Skin of body (tissue), 2 donors: ENCODE results near the gene BAIAP3. TPM values are rescaled to one million over a fixed set of nuclear protein-coding genes. Genes with fewer than 3 reads are reported as not detected.

Experiments
- DNase-seq: peaks from one replicate; lab custom pipeline; 2025; lab: John Stamatoyannopoulos, UW
- total RNA-seq: library from RNA; depleted of rRNA; stranded (reverse); fragments of >200 nt; gene quantifications from one replicate; pipeline ENCODE4 v1.2.3, GENCODE V29; 2014

Gene BAIAP3
- total RNA-seq, 1 donor from 2014 or later: 1.2 TPM

GRCh38 chr16:1299012-1299867 lies 34.2 kb upstream of the BAIAP3 start:
- no peak for DNase-seq

DNA sequence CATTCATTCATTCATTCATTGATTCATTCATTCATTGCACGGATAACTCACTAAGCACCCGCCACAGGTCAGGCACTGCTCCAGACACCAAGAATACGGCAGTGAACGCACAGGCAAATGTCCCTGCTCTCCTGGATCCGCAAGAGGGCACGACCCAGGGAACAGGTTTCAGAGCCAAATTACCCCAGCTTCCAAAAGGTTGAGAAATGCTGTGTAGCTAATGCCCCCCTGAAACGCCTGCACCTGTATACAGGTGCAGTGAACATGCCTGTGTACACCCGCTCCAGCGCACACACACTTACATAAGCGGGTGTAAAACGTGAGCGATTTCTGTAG lies 33.6 kb upstream of the BAIAP3 start:
- DNase-seq: no peak

- no peak for DNase-seq
Measured at GRCh38 chr16:1300664-1301476, 32.6 kb upstream of the BAIAP3 start.

GRCh38 chr16:1301562-1301961 lies 31.9 kb upstream of the BAIAP3 start:
- no peak for DNase-seq

- no peak for DNase-seq
Measured at GRCh38 chr16:1305823-1306222, 27.6 kb upstream of the BAIAP3 start.

DNA sequence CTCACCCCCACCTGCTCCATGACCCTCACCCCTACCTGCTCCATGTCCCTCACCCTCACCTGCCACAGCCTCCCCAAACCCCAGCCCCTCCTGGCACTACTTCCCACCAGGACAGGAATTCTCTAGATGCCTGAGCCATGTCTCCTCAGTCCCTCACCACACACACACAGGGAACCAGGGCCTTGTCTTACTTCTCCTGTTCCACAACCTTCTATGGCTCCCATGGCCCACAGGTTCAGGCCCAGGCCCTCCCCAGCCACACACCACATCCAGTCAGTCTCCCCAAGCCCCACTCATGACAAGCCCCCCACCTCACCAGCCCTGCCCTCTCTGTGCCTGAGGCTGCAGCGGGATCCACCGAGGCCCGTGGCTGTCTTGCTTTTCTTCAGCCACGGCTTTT lies 27.1 kb upstream of the BAIAP3 start:
- no peak for DNase-seq

DNA sequence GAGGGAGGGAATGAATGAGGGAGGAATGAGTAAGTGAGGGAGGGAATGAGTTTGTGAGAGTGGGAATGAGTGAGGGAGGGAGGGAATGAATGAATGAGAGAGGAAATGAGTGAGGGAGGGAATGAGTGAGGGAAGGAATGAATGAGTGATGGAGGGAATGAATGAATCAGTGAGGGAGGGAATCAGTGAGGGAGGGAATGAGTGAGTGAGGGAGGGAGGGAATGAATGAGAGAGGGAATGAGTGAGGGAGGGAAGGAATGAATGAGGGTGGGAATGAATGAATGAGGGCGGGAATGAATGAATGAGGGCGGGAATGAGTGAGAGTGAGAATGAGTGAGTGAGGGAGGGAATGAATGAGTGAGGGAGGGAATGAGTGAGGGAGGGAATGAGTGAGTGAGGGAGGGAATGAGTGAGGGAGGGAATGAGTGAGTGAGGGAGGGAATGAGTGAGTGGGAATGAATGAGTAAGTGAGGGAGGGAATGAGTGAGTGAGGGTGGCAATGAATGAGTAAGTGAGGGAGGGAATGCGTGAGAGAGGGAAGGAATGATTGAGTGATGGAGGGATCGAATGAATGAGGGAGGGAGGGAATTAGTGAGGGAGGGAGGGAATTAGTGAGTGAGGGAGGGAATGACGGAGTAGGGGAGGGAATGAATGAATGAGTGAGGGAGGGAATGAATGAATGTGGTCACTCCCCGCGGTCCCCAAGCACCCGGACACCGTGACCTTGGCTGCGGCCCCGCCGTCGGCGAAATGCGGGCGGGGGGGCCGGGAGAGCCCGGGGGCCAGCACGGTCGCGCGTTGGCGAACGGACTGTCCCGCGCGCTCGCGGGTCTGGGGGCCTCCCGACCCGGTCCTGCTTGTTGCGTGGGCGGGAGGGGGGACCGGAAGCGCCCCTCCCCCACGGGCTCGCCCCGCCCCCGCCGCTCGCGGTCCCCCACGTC lies 25.1 kb upstream of the BAIAP3 start:
- DNase-seq: peak; percentile 43

DNA sequence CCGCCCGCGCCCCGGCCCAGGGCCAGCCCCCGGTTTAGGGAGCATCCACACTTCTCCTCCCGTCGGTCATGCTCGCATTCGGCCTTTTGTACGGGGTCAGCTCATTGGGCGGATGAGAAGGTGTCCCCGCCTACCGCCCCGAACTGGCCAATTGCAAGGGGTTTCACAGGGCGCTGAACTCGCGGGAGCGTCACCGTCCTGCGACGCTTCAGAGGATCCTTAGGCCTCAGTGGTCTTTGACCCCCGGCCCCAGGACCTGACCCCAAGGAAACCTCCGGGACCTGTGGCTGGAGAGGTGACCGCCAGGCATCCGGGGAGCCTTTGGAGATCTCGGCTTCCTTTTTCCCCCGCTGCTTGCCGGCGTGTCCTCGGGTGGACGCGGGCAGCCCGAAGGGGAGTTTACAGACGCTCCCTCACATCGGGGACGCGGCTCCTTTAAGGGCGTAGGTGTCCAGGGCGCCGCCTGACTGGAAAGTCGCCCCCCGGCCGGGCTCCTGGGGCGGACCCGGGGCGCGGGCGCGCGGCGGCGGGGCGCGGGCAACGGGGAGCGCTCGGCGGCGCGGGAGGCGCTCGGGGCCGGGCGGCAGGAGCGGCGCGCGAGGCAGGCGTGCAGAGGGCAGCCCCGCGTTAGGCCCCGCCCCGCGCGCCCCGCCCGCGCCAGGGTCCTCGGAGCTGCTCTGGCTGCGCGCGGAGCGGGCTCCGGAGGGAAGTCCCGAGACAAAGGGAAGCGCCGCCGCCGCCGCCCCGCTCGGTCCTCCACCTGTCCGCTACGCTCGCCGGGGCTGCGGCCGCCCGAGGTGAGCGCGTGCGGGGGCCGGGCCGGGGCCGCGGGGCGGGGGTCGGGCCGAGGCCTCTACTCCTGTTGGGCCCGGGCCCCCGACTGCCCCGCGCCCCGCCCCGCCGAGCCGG lies 24.2 kb upstream of the BAIAP3 start, which contains the start of gene UBE2I:
TSS of gene UBE2I (plus strand) at position 660 of the 909 bp plus-strand sequence. CDS start 4,395 bp downstream, outside the sequence.
- peak; percentile 99 for DNase-seq

- no peak for DNase-seq
Measured at GRCh38 chr16:1309888-1310831, 23.3 kb upstream of the BAIAP3 start.

- DNase-seq: no peak
Measured at GRCh38 chr16:1310832-1311200, 22.6 kb upstream of the BAIAP3 start.

DNA sequence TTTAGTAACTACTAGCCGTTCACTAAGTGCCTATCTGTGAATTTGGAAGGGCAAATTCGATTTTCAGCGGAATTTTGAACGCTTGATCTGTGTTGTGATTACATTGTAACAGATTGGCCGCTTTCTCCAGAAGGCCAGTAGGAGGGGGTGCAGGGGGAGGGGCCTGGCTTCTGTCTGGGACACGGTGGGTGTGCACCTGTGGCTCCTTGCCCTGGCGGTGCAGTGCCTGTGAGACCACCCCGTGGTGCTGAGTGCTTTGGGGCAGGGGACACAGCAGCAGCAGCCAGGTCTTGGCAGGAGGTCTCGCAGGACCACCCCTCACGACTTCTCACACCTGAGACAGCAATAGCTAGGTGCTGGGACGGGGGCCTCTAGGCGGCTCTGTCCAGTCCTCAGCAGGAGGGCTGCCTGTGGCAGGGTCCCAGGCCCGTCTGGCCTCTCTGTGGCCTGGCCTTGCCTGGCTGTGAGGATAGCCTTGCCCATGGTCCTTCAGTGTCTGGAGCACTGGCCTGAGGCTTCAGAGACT lies 22.2 kb upstream of the BAIAP3 start:
- no peak for DNase-seq

GRCh38 chr16:1311738-1312466 lies 21.5 kb upstream of the BAIAP3 start:
- no peak for DNase-seq

DNA sequence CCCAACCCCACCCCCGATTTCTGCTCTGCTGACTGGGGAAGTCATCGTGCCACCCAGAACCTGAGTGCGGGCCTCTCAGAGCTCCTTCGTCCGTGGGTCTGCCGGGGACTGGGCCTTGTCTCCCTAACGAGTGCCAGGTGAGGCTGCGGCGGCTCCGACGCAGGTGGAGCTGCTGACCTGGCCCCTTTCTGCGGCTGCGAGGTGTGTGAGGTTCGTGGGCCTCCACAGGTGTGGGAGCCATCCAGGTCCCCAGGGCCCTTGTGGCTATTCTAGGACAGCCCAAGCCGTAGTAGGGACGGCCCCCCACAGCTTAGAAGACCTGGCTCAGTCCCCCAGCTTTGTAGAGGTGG lies 21.0 kb upstream of the BAIAP3 start:
- DNase-seq: no peak

DNA sequence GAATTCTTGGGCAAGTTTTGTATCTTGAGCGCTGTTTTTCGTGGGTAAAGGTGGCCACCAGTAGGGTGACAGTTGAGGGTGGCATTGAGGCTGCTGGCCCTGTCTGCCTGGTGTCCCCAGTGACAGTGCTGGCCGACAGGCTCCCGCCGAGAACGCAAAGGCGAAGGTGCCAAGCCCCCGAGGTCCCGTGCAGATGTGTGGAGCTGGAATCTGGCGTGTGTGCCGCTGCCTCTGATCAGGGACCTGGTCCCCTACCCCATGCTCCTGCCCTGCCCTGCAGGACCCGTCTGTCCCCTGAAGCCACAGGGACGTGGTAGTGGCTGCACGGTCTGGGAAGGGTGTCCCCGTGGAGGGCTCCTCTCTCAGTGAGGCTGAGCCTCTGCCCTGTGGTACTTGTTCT lies 20.5 kb upstream of the BAIAP3 start:
- DNase-seq: no peak

DNA sequence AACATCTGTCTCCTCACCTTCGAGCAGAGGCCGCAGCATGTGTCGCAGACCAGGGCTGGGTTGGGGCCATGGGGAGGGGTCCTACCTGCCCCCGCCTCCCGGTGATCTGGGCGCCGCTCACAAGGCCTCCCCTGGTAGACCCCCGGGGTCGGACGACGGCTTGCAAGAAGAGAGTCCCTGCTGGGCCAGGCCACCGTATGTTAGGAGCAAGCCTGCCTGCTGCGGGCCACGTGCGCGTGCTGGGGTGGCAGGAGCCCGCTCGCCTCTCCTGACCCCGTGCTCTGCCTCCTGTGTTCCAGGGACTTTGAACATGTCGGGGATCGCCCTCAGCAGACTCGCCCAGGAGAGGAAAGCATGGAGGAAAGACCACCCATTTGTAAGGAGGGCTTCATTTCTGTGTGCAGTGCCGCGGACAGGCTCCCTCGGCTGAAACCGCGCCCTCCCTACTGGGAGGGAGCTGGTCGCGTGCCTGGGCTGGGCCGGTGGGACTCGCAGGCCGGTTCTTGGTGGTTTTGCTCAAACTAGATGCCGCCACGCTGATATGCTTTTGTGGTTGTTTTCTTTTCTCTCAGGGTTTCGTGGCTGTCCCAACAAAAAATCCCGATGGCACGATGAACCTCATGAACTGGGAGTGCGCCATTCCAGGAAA lies 19.6 kb upstream of the BAIAP3 start:
- no peak for DNase-seq

DNA sequence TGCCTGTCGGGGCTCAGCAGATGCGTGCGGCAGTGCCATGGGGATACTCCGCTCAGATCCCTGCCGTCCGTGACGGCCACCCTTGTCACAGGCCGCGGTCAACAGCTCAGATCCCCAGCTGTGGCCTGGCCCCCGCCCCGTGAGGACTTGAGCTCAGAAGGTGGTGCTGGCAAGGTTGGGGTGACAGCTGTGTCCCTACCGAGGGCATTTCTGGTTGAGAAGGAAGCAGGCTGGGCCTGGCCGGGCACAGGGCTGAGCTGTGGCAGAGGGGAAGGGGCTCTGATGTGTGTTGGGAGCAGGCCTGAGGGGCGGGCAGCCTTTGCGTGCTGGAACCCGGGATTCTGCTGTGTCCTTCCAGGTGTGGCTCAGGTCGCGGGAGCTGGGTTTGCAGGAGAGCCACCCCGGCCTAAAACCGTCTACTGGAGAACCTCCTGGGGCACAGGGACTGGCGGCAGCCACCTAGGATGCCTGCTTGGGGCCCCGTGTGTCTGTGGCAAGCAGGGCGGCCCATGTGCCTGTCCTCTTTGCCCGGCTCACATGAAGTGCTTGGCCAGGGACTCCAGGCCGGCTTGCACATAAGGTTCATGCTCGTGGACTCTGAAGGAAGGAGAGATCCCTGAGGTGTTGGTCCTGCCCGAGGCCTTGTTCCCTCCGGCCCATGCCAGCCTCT lies 18.9 kb upstream of the BAIAP3 start:
- DNase-seq: no peak
